HUDEP-2 (cell line): Measurements from ENCODE around the gene IFT81.

Experiments used
- DNase-seq, 76 experiments: peaks; one replicate each; lab custom pipeline; 2025; ENCODE audit not compliant: unreplicated experiment in 76 of 76; lab: John Stamatoyannopoulos, UW

Gene IFT81

GRCh38 chr12:110149086-110149660, 25.0 kb downstream of the IFT81 start:
- no peak for DNase-seq

DNA sequence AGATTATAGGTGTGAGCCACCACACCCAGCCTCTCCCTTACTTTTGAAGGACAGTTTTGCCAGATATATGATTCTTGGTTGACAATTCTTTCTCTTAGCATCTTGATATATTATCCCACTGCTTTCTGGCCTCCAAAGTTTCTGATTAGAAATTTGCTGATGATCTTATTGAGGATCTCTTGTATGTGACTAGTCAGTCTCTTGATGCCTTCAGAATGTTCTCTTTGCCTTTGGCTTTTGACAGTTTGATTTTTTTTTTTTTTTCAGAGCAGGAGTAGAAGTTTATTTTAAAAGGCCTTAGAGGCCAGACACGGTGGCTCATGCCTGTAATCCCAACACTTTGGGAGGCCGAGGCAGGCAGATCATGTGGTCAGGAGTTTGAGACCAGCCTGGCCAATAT, 32.6 kb downstream of the IFT81 start:
- no peak for DNase-seq

DNA sequence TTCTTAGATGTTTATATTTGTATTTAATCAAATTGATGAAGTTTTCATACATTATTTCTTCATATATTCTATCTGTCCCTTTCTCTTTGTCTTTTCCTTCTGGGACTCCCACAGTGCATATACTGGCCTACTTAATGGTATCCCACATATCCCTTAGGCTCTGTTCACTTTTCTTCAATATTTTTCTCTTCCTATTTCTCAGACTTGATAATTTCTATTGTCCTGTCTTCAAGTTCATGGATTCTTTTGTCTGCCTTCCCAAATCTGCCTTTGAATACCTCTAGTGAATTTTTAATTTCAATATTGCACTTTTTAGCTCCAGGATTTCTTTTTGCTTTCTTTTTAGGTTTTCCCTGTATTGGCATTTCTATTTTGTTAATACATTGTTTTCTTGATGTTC, 33.4 kb downstream of the IFT81 start:
- DNase-seq = no peak

DNA sequence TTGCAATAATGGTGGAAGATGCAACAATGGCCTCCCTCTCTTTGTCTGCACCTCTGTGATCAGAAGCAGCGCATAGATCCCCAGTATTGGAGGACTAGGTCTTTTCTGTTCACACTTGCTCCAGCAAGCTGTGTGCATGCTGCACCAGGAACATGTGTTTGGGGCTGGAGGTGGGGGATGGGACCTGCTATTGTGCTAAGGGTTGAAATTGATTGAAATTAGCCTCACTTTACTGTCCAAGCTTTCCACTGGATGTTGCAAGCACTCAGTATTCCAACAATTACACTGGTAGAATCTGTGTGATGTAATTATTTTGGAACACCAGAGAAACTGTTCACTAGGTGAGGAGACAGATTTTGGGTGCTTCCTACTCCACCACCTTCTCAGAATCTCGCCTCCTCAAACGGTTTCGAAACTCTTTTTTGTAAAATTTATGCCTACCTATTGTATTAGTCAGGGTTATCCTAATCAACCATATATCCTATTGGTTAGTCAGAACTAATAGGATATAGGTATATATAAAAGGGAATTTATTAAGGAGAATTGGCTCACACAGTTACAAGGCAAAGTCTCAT, 35.6 kb downstream of the IFT81 start:
- no peak for DNase-seq

- no peak for DNase-seq
These were observed 41.5 kb downstream of the IFT81 start for GRCh38 chr12:110165540-110166159.

- DNase-seq = no peak
These were observed 44.7 kb downstream of the IFT81 start for GRCh38 chr12:110168732-110169455.

GRCh38 chr12:110170535-110171185, 46.5 kb downstream of the IFT81 start:
- DNase-seq = no peak

DNA sequence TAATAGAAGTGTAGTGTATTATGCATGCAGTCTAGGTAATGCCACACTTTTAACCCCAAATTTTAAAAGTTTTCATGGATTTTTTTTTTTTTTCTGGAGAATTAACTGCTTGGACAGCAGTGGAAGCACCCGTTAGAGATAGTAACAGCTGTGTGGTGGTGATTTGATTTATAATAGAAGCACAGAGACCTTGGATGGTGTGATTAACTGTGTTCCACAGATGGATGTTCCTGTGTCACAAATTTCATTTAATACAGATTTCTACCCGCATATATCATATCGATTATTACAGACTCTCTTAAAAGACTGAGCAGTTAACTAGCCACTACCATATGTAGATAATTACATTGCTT, 47.0 kb downstream of the IFT81 start:
- no peak for DNase-seq

- no peak for DNase-seq
These were observed 47.5 kb downstream of the IFT81 start for GRCh38 chr12:110171636-110172035.

DNA sequence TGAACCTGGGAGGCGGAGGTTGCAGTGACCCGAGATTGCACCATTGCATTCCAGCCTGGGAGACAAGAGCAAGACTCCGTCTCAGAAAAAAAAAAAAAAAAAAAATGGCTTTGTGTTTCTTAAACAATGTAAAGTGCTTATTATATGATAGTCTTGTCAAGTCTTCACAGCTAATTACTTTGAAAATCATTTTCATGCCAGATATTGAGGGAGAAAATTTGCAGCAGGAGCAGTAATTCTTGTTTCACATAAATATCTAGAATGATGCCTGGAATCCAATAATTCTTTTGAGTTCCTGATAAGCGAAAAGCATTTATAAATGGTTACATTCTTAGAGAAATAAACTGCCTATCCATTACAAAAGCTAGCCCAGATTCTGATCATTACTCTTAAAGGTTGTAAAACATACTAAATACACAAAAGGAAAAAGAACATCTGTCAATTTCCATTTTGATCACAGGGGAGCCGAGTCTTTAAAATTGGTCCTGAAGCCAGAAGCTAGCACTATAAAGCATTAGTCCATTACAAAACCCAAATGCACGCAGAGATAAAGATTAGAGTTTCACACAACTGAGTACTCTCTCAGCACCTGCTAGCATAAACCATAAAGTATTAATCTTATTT, 50.3 kb downstream of the IFT81 start:
- no peak for DNase-seq

- no peak for DNase-seq
These were observed 51.0 kb downstream of the IFT81 start for GRCh38 chr12:110175201-110175600.

- DNase-seq = peak in 5 of 76 experiments; percentile 3 to 17 (median 4)
These were observed 52.6 kb downstream of the IFT81 start for GRCh38 chr12:110176745-110177144.

- no peak for DNase-seq
These were observed 55.1 kb downstream of the IFT81 start for GRCh38 chr12:110179291-110179690.

DNA sequence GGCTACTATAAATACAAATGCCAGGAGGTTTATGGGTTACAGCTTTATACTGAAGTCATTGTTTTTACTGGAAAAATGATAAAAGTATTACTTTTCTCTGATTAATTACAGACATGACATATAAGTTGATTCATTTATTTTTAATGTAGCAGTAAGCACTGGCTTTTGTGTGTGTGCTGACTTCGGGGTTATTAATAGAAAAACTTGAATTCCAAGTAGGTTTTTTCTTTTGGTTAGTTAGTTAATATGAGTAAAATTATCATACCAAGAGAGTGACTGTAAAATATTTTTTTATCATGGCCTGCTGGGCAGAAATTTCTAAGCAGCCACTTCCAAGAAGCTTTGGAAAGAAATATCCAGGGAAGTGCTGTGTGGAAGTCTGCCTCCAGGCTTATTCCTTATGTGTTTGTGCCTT, 56.4 kb downstream of the IFT81 start:
- no peak for DNase-seq

DNA sequence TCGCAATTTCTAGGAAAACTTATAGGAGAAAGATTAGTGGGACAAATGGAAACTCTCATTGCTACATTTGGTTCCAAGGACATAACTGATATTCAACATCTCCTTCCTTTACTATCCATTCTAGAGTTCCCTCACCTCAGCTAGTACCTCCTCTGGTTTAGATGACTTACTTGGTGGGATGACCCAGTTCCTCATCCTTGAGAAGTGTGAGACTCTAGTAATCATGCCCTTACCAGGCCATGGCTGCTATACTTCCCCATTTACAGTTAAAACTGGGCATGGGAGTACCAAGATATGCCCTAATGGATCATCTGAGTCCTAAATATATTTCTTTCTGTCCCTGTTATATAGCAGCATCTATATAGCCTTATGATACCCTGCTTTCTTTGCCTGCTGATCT, 58.1 kb downstream of the IFT81 start:
- no peak for DNase-seq

GRCh38 chr12:110183386-110183785, 59.2 kb downstream of the IFT81 start:
- DNase-seq = no peak

DNA sequence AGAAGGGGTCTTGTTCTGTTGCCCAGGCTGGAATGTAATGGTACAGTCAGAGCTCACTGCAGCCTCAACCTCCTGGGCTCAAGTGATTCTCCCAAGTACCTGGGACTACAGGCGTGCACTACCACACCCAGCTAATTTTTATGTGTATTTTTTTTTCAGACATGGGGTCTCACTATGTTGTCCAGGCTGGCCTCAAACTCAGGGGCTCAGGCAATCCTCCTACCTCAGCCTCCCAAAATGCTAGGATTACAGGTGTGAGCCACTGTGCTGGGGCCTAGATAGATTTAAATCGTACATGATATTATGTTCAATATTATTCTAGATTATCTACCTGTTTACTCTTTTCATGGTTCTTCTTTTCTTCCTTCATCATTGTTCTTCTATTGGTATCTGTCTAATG, 61.5 kb downstream of the IFT81 start:
- DNase-seq = no peak

- no peak for DNase-seq
These were observed 61.9 kb downstream of the IFT81 start for GRCh38 chr12:110186059-110186458.

DNA sequence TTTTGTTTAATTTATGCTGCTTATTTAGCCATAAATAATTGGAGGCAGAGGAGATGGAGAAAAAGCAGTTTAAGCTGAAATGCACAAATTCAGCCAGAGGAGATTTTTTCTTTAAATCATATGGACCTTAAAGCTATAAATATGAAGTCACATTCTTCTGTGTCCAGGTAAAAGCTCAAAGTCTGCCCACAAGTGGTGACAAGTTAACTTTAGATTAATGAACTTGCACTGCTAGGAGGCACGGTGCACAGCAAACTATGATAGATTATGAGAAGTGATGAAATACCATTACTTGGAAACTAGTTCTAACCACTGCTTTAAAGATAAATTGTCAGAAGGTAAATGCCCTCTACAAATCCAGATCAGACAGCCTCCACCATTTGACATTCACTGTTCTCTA, 69.0 kb downstream of the IFT81 start:
- DNase-seq = no peak

DNA sequence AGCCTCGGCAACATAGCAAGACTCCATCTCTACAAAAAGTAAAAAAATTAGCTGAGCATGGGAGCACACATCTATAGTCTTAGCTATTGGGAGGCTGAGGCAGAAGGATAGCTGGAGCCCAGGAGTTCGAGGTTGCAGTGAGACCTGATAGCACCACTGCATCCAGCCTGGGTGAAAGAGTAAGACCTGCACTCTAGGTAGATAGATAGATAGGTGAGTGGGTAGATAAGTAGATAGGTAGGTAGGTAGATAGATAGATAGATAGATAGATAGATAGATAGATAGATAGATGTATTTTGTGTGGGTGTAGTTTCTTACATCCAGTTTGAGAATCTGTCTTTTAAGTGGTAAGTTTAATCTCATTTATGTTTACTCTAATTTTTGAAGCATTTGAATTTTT, 72.8 kb downstream of the IFT81 start:
- no peak for DNase-seq

GRCh38 chr12:110198386-110198785, 74.2 kb downstream of the IFT81 start:
- no peak for DNase-seq
